COR-L47 (cell line): Measurements from ENCODE around the gene APOC3.
A peak's percentile ranks its signal among the peaks of the same experiment; 100 is the strongest.

Experiments
- DNase-seq: peaks from one replicate; lab custom pipeline; 2025; lab: John Stamatoyannopoulos, UW

The APOC3 gene

DNA sequence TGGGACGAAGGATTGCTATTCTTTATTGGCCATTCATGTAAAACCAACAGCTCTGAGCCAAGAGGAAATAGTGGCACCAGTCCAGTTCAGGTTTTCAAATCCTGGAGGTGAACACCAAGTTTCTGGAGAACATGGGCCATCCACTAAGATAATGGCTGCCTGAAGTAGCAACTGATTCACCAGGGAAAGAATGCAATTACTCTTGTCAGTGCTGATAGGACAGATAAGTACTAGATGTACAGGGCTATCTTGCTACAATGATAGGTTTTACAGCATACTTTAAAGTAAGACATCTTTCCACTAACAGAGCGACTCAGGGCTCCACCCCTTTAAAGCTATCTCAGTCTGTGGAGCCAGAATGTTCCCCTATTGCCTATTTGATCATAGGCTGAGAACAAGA lies 44.5 kb downstream of the APOC3 start:
- no peak for DNase-seq

DNA sequence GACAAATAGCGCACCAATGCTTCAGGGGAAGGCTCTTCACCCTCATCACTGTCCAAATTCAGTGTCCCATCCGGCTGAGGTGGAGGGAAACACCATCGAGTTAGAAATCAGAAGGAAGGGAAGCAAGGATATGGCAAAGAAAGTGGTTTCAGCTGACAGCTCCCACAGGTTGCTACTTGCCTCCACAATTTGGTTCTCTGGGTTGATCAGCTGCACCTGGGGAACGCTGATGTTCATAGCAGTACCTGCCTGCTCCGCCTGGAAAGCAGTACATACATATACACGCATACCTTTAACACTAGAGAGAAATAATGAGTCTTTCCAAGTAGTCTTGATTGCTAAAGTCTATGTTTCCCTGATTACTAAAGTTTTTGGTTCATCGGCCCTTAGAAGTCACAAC lies 45.5 kb downstream of the APOC3 start:
- no peak for DNase-seq

DNA sequence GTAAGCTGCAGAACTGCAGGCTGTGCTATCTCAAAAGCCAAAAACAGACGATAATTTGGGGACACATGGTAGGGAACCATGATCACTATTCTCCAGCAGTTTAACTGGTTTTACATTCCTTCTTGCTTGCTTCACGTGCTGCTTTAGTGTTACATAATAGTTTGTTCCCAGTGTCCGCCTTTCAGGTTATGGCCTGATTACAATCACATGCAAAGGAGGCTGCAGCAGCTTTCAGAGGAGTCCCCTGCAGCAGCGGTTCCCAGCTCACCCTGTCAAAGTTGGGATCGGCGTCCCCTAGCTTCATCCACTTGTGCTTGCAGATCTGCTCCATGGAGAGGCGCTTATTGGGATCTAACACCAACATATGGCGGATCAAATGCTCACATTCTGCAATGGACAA lies 46.9 kb downstream of the APOC3 start:
- DNase-seq: no peak

DNA sequence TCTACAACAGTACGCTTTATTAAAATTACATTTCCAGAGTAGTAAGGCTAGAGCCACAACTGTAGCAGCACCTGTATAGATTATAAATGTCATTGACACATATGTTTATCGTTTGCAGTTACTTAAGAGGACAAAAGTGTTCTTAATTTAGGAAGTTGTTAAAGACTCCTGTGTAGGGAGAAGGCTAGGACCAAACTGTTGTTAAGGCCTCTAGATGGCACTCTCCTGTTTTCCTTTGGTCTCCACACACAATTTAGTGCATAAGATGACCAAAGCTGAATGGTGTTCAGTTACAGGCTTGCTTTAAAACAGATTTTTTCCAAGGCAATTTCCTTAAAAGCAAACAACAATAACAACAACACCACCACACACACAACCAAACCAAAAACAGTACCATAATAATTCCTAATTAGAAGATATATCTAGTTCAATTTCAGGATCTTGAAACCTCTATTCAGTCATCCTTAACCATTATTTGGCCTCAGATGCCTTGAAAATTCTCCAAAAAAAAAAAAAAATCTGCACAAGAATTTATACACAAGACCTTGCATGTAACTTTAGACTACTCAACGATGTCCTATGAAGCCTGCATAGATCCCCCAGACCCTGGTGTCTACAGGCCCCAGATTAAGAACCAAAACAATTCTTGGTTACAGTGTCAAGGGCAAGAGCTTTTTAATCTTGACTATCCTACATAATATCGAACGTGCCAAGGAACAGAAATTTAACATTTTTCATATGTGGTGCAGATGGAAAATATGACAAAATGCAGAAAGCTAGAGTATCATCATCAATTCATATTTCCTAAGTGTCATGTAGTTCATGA lies 50.3 kb downstream of the APOC3 start:
- DNase-seq: peak; percentile 47

DNA sequence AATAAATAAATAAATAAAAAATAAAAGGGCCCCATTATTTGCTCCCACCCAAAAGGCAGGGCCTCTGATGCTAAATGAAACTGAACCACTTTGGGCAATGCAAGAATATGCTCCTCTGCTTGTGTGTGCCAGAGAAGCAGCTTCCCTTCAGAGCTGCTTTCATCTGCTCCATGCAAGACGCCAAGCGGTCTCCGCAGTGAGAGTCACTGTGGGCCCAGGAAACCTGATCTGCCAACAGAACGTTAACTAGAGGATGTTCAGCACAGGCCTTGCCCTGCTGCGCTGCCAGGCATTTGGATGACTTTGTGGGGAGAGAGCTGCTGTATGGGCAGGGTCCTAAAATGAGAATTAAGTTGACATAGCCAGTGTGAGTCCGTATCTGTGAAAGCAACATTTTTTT lies 51.4 kb downstream of the APOC3 start:
- DNase-seq: no peak

DNA sequence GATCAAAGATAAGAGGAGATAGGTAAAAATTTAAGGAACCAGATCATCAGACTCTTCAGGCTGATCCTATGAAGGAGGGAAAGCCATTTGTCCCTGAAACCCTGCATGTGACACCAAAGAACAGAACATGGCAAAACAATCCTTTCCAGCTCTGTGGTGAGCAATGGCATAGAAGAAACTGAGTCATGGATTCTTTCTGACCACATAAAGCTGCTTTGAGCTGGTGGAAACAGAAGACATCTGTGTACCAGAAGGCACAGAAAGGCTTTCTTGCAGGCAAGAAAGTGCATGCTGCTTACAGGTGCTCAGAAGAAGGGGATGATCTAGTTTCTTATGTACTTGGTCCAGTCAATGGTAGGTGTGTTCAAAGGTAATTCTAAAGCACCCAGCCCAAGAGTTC lies 52.7 kb downstream of the APOC3 start:
- no peak for DNase-seq
